ENCODE measurements around the gene UBE2O.

The UBE2O gene

GRCh38 chr17:76484228-76484725, 31.3 kb upstream of the UBE2O start:
- no peak for DNase-seq

GRCh38 chr17:76481071-76481655, 28.2 kb upstream of the UBE2O start:
- DNase-seq = no peak

GRCh38 chr17:76480632-76481031, 27.7 kb upstream of the UBE2O start:
- no peak for DNase-seq

- DNase-seq = no peak
These were observed 26.6 kb upstream of the UBE2O start for GRCh38 chr17:76479515-76480060.

- DNase-seq = no peak
These were observed 26.0 kb upstream of the UBE2O start for GRCh38 chr17:76478730-76479514.

- DNase-seq = no peak
These were observed 25.1 kb upstream of the UBE2O start for GRCh38 chr17:76478097-76478496.

- DNase-seq = no peak
These were observed 24.6 kb upstream of the UBE2O start for GRCh38 chr17:76477576-76477975.

GRCh38 chr17:76476736-76477135, 23.8 kb upstream of the UBE2O start:
- DNase-seq = no peak

- no peak for DNase-seq
These were observed 22.4 kb upstream of the UBE2O start for GRCh38 chr17:76475302-76475701.

- DNase-seq = no peak
These were observed 21.9 kb upstream of the UBE2O start for GRCh38 chr17:76474894-76475293.

GRCh38 chr17:76474238-76474637, 21.3 kb upstream of the UBE2O start:
- no peak for DNase-seq

- DNase-seq = no peak
These were observed 20.6 kb upstream of the UBE2O start for GRCh38 chr17:76473541-76473985.

- DNase-seq = no peak
These were observed 19.8 kb upstream of the UBE2O start for GRCh38 chr17:76472726-76473125.

GRCh38 chr17:76472258-76472645, 19.3 kb upstream of the UBE2O start:
- no peak for DNase-seq

- DNase-seq = no peak
These were observed 18.7 kb upstream of the UBE2O start for GRCh38 chr17:76471498-76472257.

GRCh38 chr17:76469991-76470739, 17.2 kb upstream of the UBE2O start:
- no peak for DNase-seq

GRCh38 chr17:76469076-76469990, 16.4 kb upstream of the UBE2O start:
- DNase-seq = no peak

GRCh38 chr17:76468634-76469010, 15.7 kb upstream of the UBE2O start:
- no peak for DNase-seq

- DNase-seq = no peak
These were observed 15.1 kb upstream of the UBE2O start for GRCh38 chr17:76467809-76468633.

GRCh38 chr17:76467366-76467765, 14.4 kb upstream of the UBE2O start, which contains the start of gene AANAT:
Gene AANAT, plus strand, starts transcription at chr17:76467603. Its CDS starts 1,144 bp downstream, at chr17:76468747.
- no peak for DNase-seq

- DNase-seq = no peak
These were observed 13.8 kb upstream of the UBE2O start for GRCh38 chr17:76466775-76467130.

Data from NK-92 treated with Interleukin-12 subunit alpha and Interleukin-12 subunit beta, amount 100 ng/mL, for 24 hours (cell line).